H1 (cell line): ENCODE data around the gene PLK5. TPM values are rescaled to one million over a fixed set of nuclear protein-coding genes. Genes with fewer than 3 reads are reported as not detected.

ENCODE experiments used
- CTCF ChIA-PET: fragments of 300-600 bp; sonication (Branson Sonifier 250); formaldehyde crosslinking; loops from one replicate; lab custom pipeline; 2021; ENCODE audit not compliant: partially characterized antibody; lab: Charles Lee
- POLR2A ChIA-PET: fragments of 300-600 bp; sonication (Branson Sonifier 250); formaldehyde crosslinking; loops from one replicate; lab custom pipeline; 2021; ENCODE audit warnings: inconsistent platforms; ENCODE audit not compliant: partially characterized antibody; lab: Charles Lee
- DNase-seq, 2 experiments: peaks; one replicate each; pipeline versions ENCODE4 v3.0.0 to v3.0.0-alpha.2; 2010 to 2022; ENCODE audit warnings: low spot score in 2 of 2, low read depth in 1 of 2, mixed read lengths in 1 of 2
- FAIRE-seq: peaks from 2 replicates; lab custom pipeline; 2011; peaks lifted over from hg19 to GRCh38; lab: Jason Lieb, UNC
- H2AFZ ChIP-seq: 2 replicates; pipeline ENCODE4 v1.8.1; 2012; ENCODE audit warnings: low read length, inconsistent platforms
- H2AK5ac ChIP-seq: 2 replicates; pipeline ENCODE4 v1.6.1; 2013; ENCODE audit warnings: low read depth, low read length
- H2BK120ac ChIP-seq: replicated peaks from 2 replicates; pipeline ENCODE3; 2013; ENCODE audit warnings: low read depth, low read length, inconsistent platforms
- H2BK12ac ChIP-seq: 2 replicates; pipeline ENCODE4 v1.6.1; 2013; ENCODE audit warnings: low read depth, low read length
- H2BK15ac ChIP-seq: 2 replicates; pipeline ENCODE4 v1.6.1; 2013; ENCODE audit warnings: low read length
- H2BK20ac ChIP-seq: 2 replicates; pipeline ENCODE4 v1.6.1; 2013; ENCODE audit warnings: low read length
- H2BK5ac ChIP-seq: 2 replicates; pipeline ENCODE4 v1.6.1; 2013; ENCODE audit warnings: low read depth, low read length
- H3K14ac ChIP-seq: 2 replicates; pipeline ENCODE4 v1.6.1; 2013; ENCODE audit warnings: inconsistent platforms; ENCODE audit not compliant: insufficient read length
- H3K18ac ChIP-seq: 2 replicates; pipeline ENCODE4 v1.6.1; 2013; ENCODE audit warnings: low read length; ENCODE audit errors: extremely low read depth
- H3K23ac ChIP-seq: 2 replicates; pipeline ENCODE4 v1.6.1; 2013; ENCODE audit warnings: inconsistent platforms; ENCODE audit not compliant: insufficient read length
- H3K23me2 ChIP-seq: 2 replicates; pipeline ENCODE4 v1.6.1; 2013; ENCODE audit warnings: low read depth, low read length
- H3K27ac ChIP-seq: 2 replicates; pipeline ENCODE4 v1.6.1; 2011; ENCODE audit warnings: low read depth, low read length, inconsistent platforms
- H3K27me3 ChIP-seq, 4 experiments: replicated peaks in 1 of 4; 1 replicate in 1 of 4; 2 replicates in 3 of 4; pipeline versions ENCODE4 v1.6.1 to v1.8.1; 2011 to 2013; ENCODE audit warnings: low read length in 3 of 4, mild to moderate bottlenecking in 3 of 4, inconsistent platforms in 2 of 4, mixed read lengths in 2 of 4, moderate library complexity in 1 of 4; ENCODE audit not compliant: control insufficient read depth in 3 of 4, insufficient read depth in 3 of 4; ENCODE audit errors: extremely low read depth in 1 of 4
- H3K36me3 ChIP-seq, 4 experiments: 2 replicates each; pipeline versions ENCODE4 v1.6.1 to v1.8.1; 2011 to 2013; ENCODE audit warnings: mild to moderate bottlenecking in 4 of 4, low read length in 3 of 4, moderate library complexity in 2 of 4, control low read depth in 1 of 4, inconsistent platforms in 1 of 4; ENCODE audit not compliant: insufficient read depth in 4 of 4, control insufficient read depth in 2 of 4
- H3K4ac ChIP-seq: replicated peaks from 2 replicates; pipeline ENCODE3; 2013; ENCODE audit warnings: low read length, low read depth, mixed read lengths, inconsistent platforms; ENCODE audit not compliant: insufficient read length
- H3K4me1 ChIP-seq, 4 experiments: replicated peaks in 1 of 4; 1 replicate in 1 of 4; 2 replicates in 3 of 4; pipeline versions ENCODE4 v1.6.1 to v1.8.1; 2011 to 2013; ENCODE audit warnings: low read length in 3 of 4, inconsistent platforms in 2 of 4, mixed read lengths in 1 of 4; ENCODE audit not compliant: insufficient read depth in 4 of 4, control insufficient read depth in 3 of 4
- H3K4me2 ChIP-seq, 2 experiments: 2 replicates each; pipeline versions ENCODE4 v1.6.1 to v1.8.1; 2011 to 2013; ENCODE audit warnings: low read depth in 2 of 2, low read length in 2 of 2, control low read depth in 1 of 2, inconsistent platforms in 1 of 2, mild to moderate bottlenecking in 1 of 2; ENCODE audit not compliant: insufficient read depth in 1 of 2
- H3K4me3 ChIP-seq, 4 experiments: fragments of 200-600, 300-600 bp in 1 of 4; sonication (generic), shearing (Covaris generic), sonication (Bioruptor Twin) in 1 of 4; 2 replicates each; pipeline versions ENCODE4 v1.5.1 to v1.8.1; 2011 to 2016; ENCODE audit warnings: low read length in 4 of 4, low read depth in 3 of 4, control low read depth in 2 of 4, inconsistent platforms in 2 of 4, mild to moderate bottlenecking in 2 of 4, mixed read lengths in 1 of 4, moderate library complexity in 1 of 4; ENCODE audit not compliant: insufficient read depth in 2 of 4; ENCODE audit errors: extremely low read depth in 1 of 4
- H3K56ac ChIP-seq: replicated peaks from 2 replicates; pipeline ENCODE3; 2013; ENCODE audit warnings: low read depth, mild to moderate bottlenecking, mixed read lengths, low read length, inconsistent platforms; ENCODE audit not compliant: insufficient read length
- H3K79me1 ChIP-seq: 2 replicates; pipeline ENCODE4 v1.6.1; 2013; ENCODE audit warnings: low read depth, low read length, control low read depth
- H3K79me2 ChIP-seq, 2 experiments: 2 replicates each; pipeline versions ENCODE4 v1.6.1 to v1.8.1; 2012 to 2013; ENCODE audit warnings: low read length in 2 of 2, mild to moderate bottlenecking in 2 of 2, inconsistent platforms in 1 of 2; ENCODE audit not compliant: insufficient read depth in 2 of 2, control insufficient read depth in 1 of 2
- H3K9ac ChIP-seq, 4 experiments: replicated peaks in 1 of 4; 1 replicate in 1 of 4; 2 replicates in 3 of 4; pipeline versions ENCODE4 v1.6.1 to v1.8.1; 2011 to 2013; ENCODE audit warnings: low read depth in 3 of 4, low read length in 3 of 4, control low read depth in 2 of 4, mild to moderate bottlenecking in 2 of 4, moderate library complexity in 2 of 4, inconsistent platforms in 1 of 4; ENCODE audit errors: extremely low read depth in 1 of 4
- H3K9me3 ChIP-seq, 2 experiments: 2 replicates each; pipeline versions ENCODE4 v1.6.1 to v1.8.1; 2012 to 2013; ENCODE audit warnings: mild to moderate bottlenecking in 2 of 2, moderate library complexity in 2 of 2, control low read depth in 1 of 2, inconsistent platforms in 1 of 2, low read depth in 1 of 2, low read length in 1 of 2, mixed read lengths in 1 of 2; ENCODE audit not compliant: insufficient read depth in 2 of 2
- H4K20me1 ChIP-seq, 2 experiments: replicated peaks in 1 of 2; 2 replicates each; pipeline versions ENCODE3 to v1.8.1; 2011 to 2013; ENCODE audit warnings: inconsistent platforms in 2 of 2, low read length in 2 of 2, mild to moderate bottlenecking in 1 of 2; ENCODE audit not compliant: insufficient read depth in 2 of 2, control insufficient read depth in 1 of 2
- H4K5ac ChIP-seq: 2 replicates; pipeline ENCODE4 v1.6.1; 2013; ENCODE audit warnings: low read length, low read depth, mixed read lengths, inconsistent platforms; ENCODE audit not compliant: insufficient read length
- H4K8ac ChIP-seq: 2 replicates; pipeline ENCODE4 v1.8.0; 2013; ENCODE audit warnings: mild to moderate bottlenecking, moderate library complexity, low read length, inconsistent platforms; ENCODE audit not compliant: insufficient read depth; ENCODE audit errors: extremely low read depth
- H4K91ac ChIP-seq: replicated peaks from 2 replicates; pipeline ENCODE3; 2013; ENCODE audit warnings: low read length, mixed read lengths, inconsistent platforms; ENCODE audit not compliant: insufficient read length
- CBX5 ChIP-seq: fragments of 300-800, 300-1000 bp; sonication (generic); IDR thresholded peaks from 2 replicates; pipeline ENCODE4 v1.7.1; 2016; ENCODE audit warnings: antibody characterized with exemption, low read length, low read depth
- EGR1 ChIP-seq: IDR thresholded peaks from 2 replicates; pipeline ENCODE4 v1.6.1; 2011; ENCODE audit warnings: low read depth, low read length, borderline replicate concordance
- NANOG ChIP-seq: IDR thresholded peaks from 2 replicates; pipeline ENCODE4 v1.6.1; 2011; ENCODE audit warnings: low read length, low read depth, mild to moderate bottlenecking, inconsistent platforms; ENCODE audit not compliant: insufficient read depth, poor library complexity, severe bottlenecking
- POLR2AphosphoS5 ChIP-seq: IDR thresholded peaks from 2 replicates; pipeline ENCODE4 v1.6.1; 2011; ENCODE audit warnings: low read depth, low read length
- RAD21 ChIP-seq, 2 experiments: IDR thresholded peaks in 1 of 2; conservative IDR thresholded peaks in 1 of 2; 2 replicates each; pipeline ENCODE4 v1.6.1; 2011; ENCODE audit warnings: low read depth in 2 of 2, low read length in 2 of 2, improper control_type of control experiment in 1 of 2, inconsistent platforms in 1 of 2, mild to moderate bottlenecking in 1 of 2, moderate library complexity in 1 of 2
- RNF2 ChIP-seq: fragments of 200-900, 300-1000 bp; sonication (generic); IDR thresholded peaks from 2 replicates; pipeline ENCODE4 v1.7.1; 2016; ENCODE audit warnings: borderline replicate concordance, low read depth, mild to moderate bottlenecking, antibody characterized with exemption, low read length; ENCODE audit not compliant: poor library complexity, severe bottlenecking; ENCODE audit errors: missing control alignments
- RXRA ChIP-seq: IDR thresholded peaks from 2 replicates; pipeline ENCODE4 v1.6.1; 2011; ENCODE audit warnings: low read depth, mild to moderate bottlenecking, low read length, moderate library complexity; ENCODE audit not compliant: insufficient read depth
- SAP30 ChIP-seq: fragments of 300-600 bp; sonication (generic); IDR thresholded peaks from 2 replicates; pipeline ENCODE4 v1.7.1; 2012; ENCODE audit warnings: low read length, moderate library complexity, mild to moderate bottlenecking, inconsistent platforms; ENCODE audit not compliant: insufficient read depth, insufficient replicate concordance
- ZNF274 ChIP-seq: IDR thresholded peaks from 2 replicates; pipeline ENCODE4 v1.7.0; 2012; ENCODE audit warnings: low read length, borderline replicate concordance; ENCODE audit errors: extremely low read depth
- WGBS, 2 experiments: shearing (Covaris generic) in 1 of 2; methylation state at CpG; one replicate each; pipeline versions ENCODE4 v1.1.6 to v1.1.7; 2013 to 2015; ENCODE audit warnings: low lambda C conversion rate in 2 of 2, mixed read lengths in 2 of 2, inconsistent platforms in 1 of 2, low coverage in 1 of 2, missing lambda C conversion rate in 1 of 2; ENCODE audit not compliant: insufficient replicate concordance in 2 of 2, insufficient coverage in 1 of 2, insufficient read length in 1 of 2; ENCODE audit errors: extremely low coverage in 1 of 2, missing lambda C conversion rate in 1 of 2; 5-methylcytosine and 5-hydroxymethylcytosine counted together
- polyA plus RNA-seq, 7 experiments: library from polyadenylated mRNA; depleted of rRNA in 3 of 7; stranded (reverse) in 5 of 7; unstranded in 2 of 7; fragments of >200 nt in 5 of 7; fragments of 200-250 nt in 2 of 7; gene quantifications; 1 replicate in 5 of 7; 2 replicates in 1 of 7; 4 replicates in 1 of 7; pipeline versions ENCODE4 v1.2.1 to v1.2.3, GENCODE V29; 2011 to 2013; ENCODE audit warnings: missing spikeins in 2 of 7, mixed read lengths in 2 of 7
- total RNA-seq: library from RNA; stranded (reverse); fragmentation: NEBNext Ultra II Directional; extraction: Animal tissue kit (Norgen Biotek cat#: 25700); gene quantifications from 2 replicates; pipeline ENCODE4 v1.2.1, GENCODE V29; 2021
- TF ChIP-seq, protein P1 (sequence below), 3 experiments: IDR thresholded peaks; 1 replicate in 2 of 3; 2 replicates in 1 of 3; pipeline versions ENCODE4 v1.5.1 to v1.6.1; 2011; ENCODE audit warnings: low read length in 3 of 3, mild to moderate bottlenecking in 3 of 3, inconsistent platforms in 2 of 3, low read depth in 1 of 3, moderate library complexity in 1 of 3; ENCODE audit not compliant: insufficient read depth in 1 of 3; ENCODE audit errors: control extremely low read depth in 1 of 3

PLK5 gene
- total and polyA plus RNA-seq, 2 of the 8 experiments (the other 6 are each of a cell fraction or from before 2014, with no cell fraction given): 0.43 to 0.45 TPM

DNA sequence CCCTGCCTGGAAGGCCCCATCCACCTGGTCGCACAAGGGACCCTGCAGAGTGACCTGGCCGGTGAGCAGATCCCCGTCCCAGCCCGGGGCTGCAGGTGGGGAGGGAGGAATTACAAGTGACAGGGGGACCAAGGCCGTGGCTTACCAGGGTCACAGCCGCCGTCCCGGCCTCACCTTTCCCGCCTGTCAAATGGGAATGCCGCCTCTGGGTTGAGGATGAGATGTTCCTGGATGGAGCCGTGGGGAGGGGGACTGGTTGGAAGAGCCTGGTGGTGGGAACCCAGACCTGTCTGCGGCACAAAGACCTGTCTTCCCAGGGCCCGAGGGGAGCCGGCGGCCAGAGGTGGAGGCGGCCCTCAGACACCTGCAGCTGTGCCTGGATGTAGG lies 5.5 kb downstream of the PLK5 start:
- Histone ChIP-seq H2AK5ac (no peak overlapping the region), H3K79me1 (no peaks in the 10 kb centered on the region), H3K14ac (no peak overlapping the region), H4K91ac (no peak overlapping the region), H4K8ac (no peak overlapping the region), H3K4me2 (no peak overlapping the region), H2BK5ac (no peak overlapping the region), H3K4me1 (peaks cover 0 to under 1% (median 0%) of the 10 kb centered on the region in 4 experiments; a peak in 1 of 7 replicates), H3K18ac (no peak overlapping the region), H3K23me2 (peaks cover 3% of the 10 kb centered on the region; the same call in 1 of the 2 replicates), H3K23ac (no peak overlapping the region), H2BK15ac (no peak overlapping the region), H3K4ac (no peak overlapping the region), H3K56ac (no peak overlapping the region), H4K20me1 (peaks cover 7 to 12% of the 10 kb centered on the region in 2 experiments), H3K9me3 (no peaks in the 10 kb centered on the region), H4K5ac (no peak overlapping the region), H2AFZ (no peak overlapping the region), H2BK12ac (no peak overlapping the region), H3K36me3 (no peaks in the 10 kb centered on the region; a peak in 1 of 8 replicates), H2BK20ac (no peak overlapping the region), H3K27me3 (peaks cover 9 to 15% (median 13%) of the 10 kb centered on the region in 4 experiments), H3K9ac (no peak overlapping the region), H2BK120ac (no peak overlapping the region), H3K27ac (no peak overlapping the region), H3K4me3 (no peak overlapping the region), H3K79me2 (no peaks in the 10 kb centered on the region)
- no peak for FAIRE-seq
- POLR2A ChIA-PET: no interaction called here
- 89% methylated on average over 16 of the region's 16 CpGs; no CpG with 5 or more reads in 1 of the 2 experiments for WGBS, 2 experiments
- CTCF ChIA-PET: no interaction called here
- DNase-seq: peak in 1 of 2 experiments; percentile 41
- no peak for TF ChIP-seq RNF2
- TF ChIP-seq CBX5: no peak
- no peak for TF ChIP-seq ZNF274
- TF ChIP-seq SAP30: no peak
- TF ChIP-seq NANOG: no peak
- TF ChIP-seq POLR2AphosphoS5: no peak
- TF ChIP-seq RXRA: no peak
- no peak for TF ChIP-seq RAD21 (IDR thresholded peaks at IDR 0.05 in 1 of 2, conservative IDR thresholded peaks at IDR 0.05 in 1 of 2; ENCODE audit: low read depth in 2 of 2, low read length in 2 of 2)
- TF ChIP-seq EGR1: no peak
- TF ChIP-seq, protein P1, sequence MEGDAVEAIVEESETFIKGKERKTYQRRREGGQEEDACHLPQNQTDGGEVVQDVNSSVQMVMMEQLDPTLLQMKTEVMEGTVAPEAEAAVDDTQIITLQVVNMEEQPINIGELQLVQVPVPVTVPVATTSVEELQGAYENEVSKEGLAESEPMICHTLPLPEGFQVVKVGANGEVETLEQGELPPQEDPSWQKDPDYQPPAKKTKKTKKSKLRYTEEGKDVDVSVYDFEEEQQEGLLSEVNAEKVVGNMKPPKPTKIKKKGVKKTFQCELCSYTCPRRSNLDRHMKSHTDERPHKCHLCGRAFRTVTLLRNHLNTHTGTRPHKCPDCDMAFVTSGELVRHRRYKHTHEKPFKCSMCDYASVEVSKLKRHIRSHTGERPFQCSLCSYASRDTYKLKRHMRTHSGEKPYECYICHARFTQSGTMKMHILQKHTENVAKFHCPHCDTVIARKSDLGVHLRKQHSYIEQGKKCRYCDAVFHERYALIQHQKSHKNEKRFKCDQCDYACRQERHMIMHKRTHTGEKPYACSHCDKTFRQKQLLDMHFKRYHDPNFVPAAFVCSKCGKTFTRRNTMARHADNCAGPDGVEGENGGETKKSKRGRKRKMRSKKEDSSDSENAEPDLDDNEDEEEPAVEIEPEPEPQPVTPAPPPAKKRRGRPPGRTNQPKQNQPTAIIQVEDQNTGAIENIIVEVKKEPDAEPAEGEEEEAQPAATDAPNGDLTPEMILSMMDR (IDR thresholded peaks at IDR 0.05; ENCODE audit: control extremely low read depth in 1 of 3, insufficient read depth in 1 of 3, low read depth in 1 of 3, low read length in 3 of 3): no peak
